NCI-H2227 (cell line): ENCODE results near the gene TMCO4.

Source experiments
- DNase-seq: peaks from one replicate; lab custom pipeline; 2025; ENCODE audit not compliant: unreplicated experiment; lab: John Stamatoyannopoulos, UW

Gene TMCO4

GRCh38 chr1:19689085-19689757 lies 110.5 kb downstream of the TMCO4 start:
- DNase-seq: no peak

GRCh38 chr1:19688041-19688842 lies 111.5 kb downstream of the TMCO4 start:
- no peak for DNase-seq

DNA sequence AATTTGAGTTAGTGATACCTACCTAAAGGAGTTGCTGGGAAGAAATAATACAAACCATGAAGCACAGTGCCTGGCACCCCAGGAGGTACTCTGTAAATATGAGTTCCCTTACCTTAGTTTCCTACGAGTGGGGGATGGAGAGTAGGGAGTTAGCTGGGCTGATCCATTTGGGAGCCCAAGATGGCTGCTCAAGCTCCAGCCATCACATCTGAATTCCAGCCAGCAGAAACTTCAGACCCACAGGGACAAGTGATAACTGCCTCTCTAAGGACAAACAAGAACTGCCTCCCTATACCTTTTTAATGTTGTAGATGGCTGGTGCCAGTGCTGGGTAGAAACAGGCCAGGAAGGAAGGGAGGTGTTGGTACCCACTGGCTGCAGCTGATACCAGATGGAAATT lies 112.3 kb downstream of the TMCO4 start:
- DNase-seq: no peak

DNA sequence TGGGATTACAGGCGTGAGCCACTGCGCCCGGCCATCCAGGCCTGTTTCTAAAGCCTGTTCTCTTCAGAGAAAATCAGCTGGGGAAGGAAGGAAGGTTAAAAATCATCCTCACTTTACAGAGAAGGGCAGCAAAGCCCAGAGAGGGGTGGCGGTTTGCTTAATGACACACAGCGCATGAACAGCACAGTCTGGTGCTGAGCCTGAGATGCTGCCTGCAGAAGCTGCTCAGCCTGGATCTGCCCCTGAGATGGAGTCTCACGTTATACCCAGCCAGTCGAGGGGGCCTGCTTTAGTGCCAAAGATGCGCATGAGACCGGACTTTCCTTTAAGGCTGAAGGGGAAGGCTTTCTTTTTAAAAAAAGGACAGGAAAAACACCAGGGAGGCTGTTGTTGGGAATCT lies 113.7 kb downstream of the TMCO4 start:
- DNase-seq: no peak

DNA sequence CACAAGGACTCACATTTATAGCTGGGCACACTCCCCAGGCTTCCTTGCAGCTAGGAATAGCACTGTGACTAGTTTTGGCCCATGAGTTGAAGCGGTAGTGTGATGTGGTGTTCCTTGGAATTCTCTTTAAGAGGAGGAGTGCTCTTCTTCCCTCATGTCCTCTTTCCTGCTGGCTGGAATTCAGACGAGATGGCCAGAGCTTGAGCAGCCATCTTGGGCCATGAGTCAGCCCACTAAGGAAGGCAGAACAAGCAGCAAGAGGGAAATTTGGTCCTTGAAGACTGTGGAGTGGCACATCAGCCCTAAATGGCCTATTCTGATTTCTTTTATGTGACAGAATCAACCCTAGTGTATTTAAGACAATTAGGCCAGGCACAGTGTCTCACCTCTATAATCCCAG lies 115.0 kb downstream of the TMCO4 start:
- DNase-seq: no peak

GRCh38 chr1:19683351-19683750 lies 116.4 kb downstream of the TMCO4 start:
- DNase-seq: no peak

DNA sequence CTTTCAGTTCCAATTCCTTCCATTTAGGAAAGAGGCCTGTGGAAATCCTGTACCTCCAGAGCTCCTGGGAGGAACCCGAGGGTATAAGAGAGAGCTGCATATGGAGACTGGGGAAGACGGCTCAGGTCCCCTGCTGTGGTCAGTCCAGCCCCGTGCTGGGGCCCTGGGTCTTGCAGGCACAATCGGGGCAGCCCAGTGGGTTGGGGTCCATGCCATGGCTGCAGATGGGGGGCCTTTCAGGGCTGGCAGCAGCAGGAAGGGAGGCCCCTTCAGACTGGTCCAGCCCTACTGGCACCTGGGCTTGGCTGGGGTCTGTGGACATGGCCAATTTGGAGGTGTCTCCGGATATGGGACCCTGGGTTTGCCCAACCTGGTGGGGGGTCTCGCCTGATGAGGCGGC lies 116.8 kb downstream of the TMCO4 start:
- no peak for DNase-seq

GRCh38 chr1:19682257-19682656 lies 117.5 kb downstream of the TMCO4 start:
- DNase-seq: no peak

DNA sequence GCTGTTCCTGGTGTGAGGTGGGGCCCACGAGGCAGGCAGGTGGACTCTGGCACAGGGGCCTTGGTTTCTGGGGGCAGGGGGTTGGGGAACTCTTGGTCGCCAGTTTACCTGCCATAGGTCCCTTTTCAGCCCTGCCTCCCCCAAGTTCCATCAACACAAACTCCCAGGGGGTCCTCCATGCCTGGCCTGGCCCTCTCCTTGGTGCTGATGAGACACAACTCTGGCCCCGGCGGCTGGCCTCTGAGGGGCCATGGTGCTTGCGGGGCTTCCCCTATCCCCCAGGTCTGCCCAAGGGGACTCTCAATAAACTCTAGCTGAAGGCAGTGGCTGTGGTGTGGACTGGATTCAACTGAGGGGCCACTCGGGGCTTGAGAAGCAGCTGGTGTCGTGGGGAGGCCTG lies 119.1 kb downstream of the TMCO4 start:
- DNase-seq: no peak

- no peak for DNase-seq
Observed at GRCh38 chr1:19679691-19680090, 120.0 kb downstream of the TMCO4 start.

GRCh38 chr1:19678931-19679453 lies 120.7 kb downstream of the TMCO4 start:
- DNase-seq: no peak

GRCh38 chr1:19678493-19678892 lies 121.2 kb downstream of the TMCO4 start:
- DNase-seq: no peak

DNA sequence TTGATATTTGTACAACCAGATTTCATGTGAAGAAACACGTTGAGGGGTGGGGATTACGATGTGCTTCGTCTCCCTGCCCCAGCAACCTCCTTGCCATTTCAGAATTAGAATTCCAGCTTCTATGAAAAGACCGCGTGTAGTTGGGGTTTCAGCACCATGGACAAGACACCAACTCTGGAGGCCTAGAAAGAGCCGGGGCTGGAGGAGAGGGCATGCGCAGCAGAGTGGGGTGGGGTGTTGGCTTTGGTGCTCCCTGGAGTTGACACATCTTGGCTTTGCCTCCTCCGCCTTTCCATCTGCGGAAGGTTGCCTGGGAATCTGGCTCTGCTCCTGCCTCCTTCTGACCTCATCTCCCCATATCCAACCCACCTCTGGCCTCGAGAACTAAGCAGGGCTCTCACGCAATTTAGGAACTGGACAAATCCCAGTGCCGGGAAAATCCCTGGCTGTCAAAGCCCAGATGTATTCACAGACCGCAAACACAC lies 123.2 kb downstream of the TMCO4 start:
- DNase-seq: no peak

DNA sequence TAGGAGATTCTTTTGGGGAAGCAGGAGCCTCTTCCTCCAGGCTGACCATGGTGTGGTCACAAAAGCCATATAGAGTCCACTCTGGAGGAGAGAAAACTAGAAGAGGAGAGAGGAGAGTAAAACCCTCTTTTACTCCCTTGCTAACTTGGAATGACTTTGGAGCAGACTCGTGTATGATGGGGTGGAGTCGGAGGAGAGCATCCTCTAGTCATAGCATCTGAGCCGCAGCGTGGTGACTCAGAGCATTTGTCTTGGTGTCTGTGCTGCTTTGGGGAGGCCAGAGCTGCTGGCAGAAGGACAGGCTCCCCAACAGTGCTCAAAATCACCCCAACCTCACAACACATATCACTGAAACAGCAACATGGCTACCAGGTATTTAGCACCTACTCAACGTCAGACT lies 123.9 kb downstream of the TMCO4 start:
- DNase-seq: no peak

DNA sequence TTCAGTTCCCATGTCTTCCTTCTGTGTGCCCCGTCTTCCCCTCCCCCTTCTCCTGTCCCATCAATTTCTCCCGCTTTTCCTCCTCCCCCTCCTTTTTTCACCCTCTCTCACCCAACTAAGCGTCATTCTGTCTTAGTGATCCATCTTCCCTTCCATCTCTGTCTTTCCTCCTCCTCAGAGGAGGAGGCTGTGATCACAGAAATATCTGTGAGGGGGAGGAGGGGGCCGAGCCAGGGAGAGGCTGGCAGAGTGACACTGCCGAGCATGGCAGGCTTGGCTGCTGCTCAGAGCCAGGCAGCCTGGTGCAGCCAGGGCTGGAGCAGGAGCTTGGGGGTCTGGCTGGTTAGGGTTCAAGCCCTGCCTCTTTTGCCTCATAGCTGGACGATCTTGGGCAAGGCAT lies 127.5 kb downstream of the TMCO4 start:
- DNase-seq: no peak

GRCh38 chr1:19670787-19671186 lies 128.9 kb downstream of the TMCO4 start:
- no peak for DNase-seq

GRCh38 chr1:19668888-19669287 lies 130.8 kb downstream of the TMCO4 start:
- no peak for DNase-seq

- no peak for DNase-seq
Observed at GRCh38 chr1:19665496-19666465, 133.9 kb downstream of the TMCO4 start.

DNA sequence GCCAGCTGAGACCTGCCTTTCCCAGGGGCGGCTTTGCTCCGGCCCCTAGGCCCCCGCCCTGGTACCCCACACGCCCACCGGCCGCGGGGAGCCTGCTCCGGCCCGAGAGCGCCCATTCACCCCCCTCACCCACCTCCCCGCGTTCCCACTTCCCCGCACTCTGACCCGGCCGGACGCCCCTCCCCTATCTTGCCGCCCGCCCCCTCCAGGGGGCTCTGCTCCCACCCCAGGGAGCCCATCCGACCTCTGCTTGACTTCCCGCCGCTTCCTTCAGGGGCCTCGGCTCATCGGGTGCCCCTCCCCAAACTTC lies 134.6 kb downstream of the TMCO4 start:
- no peak for DNase-seq

DNA sequence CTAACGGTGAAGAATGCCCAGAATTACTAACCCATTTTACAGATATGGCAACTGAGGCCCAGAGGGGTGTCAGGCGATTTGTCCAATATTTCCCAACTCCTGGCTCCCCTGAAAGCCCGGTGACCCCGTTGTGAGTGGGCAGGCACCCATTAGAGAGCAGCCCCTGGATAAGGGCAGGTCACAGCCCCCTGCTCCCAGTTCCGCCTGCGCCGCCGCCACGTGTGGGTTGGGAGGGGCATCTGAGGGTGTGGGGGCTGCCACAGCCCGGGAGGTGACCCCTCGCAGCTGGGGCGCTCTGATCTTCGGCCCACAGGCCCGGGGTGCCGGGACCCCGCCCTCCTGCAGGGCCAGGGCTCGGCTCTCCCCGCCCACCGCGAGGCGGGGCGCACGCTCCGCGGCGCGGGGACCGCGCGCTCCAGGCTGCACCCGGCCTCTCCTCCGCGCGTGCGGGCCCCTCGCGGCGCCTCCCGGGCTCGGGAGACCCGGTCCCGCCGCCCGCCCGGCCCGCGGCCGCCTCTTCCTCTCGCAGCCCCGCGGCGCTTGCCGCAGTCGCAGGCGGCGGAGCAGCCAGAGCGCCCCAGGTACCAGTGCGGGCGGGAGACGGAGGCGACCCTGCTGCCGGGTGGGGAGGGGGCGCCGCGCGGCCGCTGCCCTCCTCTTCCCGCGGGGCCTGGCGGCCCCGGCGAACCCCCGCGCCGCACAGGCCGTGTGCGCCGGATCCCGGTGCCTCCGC lies 135.1 kb downstream of the TMCO4 start, which contains the start of gene HTR6:
Gene HTR6 (plus strand): TSS at position 423 of the 733 bp plus-strand sequence. CDS start 879 bp downstream, outside the sequence.
- peak; percentile 55 for DNase-seq
